Esophagus muscularis mucosa (tissue), 4 donors: ENCODE measurements around the gene XPA. TPM values are rescaled to one million over a fixed set of nuclear protein-coding genes. Genes with fewer than 3 reads are reported as not detected.

Experiments
- DNase-seq: peaks from one replicate; pipeline ENCODE4 v3.0.0-alpha.2; 2017; ENCODE audit errors: extremely low spot score
- H3K27ac ChIP-seq, 4 donors: fragments of 200-600 bp; sonication (generic); replicated peaks in 1 of 4; 1 replicate in 3 of 4; 2 replicates in 1 of 4; pipeline ENCODE4 v1.5.1; 2016 to 2019; ENCODE audit warnings: mild to moderate bottlenecking in 1 of 4
- H3K27me3 ChIP-seq, 4 donors: fragments of 200-600 bp; sonication (generic); one replicate each; pipeline versions ENCODE4 v1.5.1 to v1.6.0; 2016 to 2019
- H3K36me3 ChIP-seq, 4 donors: fragments of 200-600 bp; sonication (generic); one replicate each; pipeline ENCODE4 v1.5.1; 2016 to 2019
- H3K4me1 ChIP-seq, 4 donors: fragments of 200-600 bp; sonication (generic); one replicate each; pipeline ENCODE4 v1.5.1; 2016 to 2019
- H3K4me3 ChIP-seq, 4 donors: fragments of 200-600 bp; sonication (generic); 1 replicate in 2 of 4; 2 replicates in 2 of 4; pipeline ENCODE4 v1.5.1; 2016 to 2019; ENCODE audit warnings: mild to moderate bottlenecking in 4 of 4, moderate library complexity in 1 of 4
- H3K9me3 ChIP-seq, 4 donors: fragments of 200-600 bp; sonication (generic); 1 replicate in 3 of 4; 2 replicates in 1 of 4; pipeline ENCODE4 v1.5.1; 2016 to 2019
- CTCF ChIP-seq, 3 experiments: fragments of 200-600 bp in 2 of 3; fragments of 450-650 bp in 1 of 3; sonication (generic) in 2 of 3; IDR thresholded peaks; one replicate each; pipeline ENCODE4 v1.5.1; 2017 to 2019; ENCODE audit warnings: antibody characterized with exemption in 3 of 3, mild to moderate bottlenecking in 2 of 3, moderate library complexity in 1 of 3
- EP300 ChIP-seq: sonication (generic); formaldehyde crosslinking; IDR thresholded peaks from one replicate; pipeline ENCODE4 v1.6.1; 2017; ENCODE audit warnings: antibody characterized with exemption
- POLR2A ChIP-seq: fragments of 450-650 bp; IDR thresholded peaks from one replicate; pipeline ENCODE4 v1.6.1; 2017; ENCODE audit warnings: antibody characterized with exemption, moderate library complexity, mild to moderate bottlenecking, low read depth
- POLR2AphosphoS5 ChIP-seq, 2 donors: sonication (generic); formaldehyde crosslinking; IDR thresholded peaks; one replicate each; pipeline ENCODE4 v1.6.1; 2017; ENCODE audit warnings: antibody characterized with exemption in 2 of 2
- WGBS: methylation state at CpG from one replicate; pipeline ENCODE4 v1.1.5; 2018; 5-methylcytosine and 5-hydroxymethylcytosine counted together
- intact Hi-C: fragments of 100-400 bp; cut with DNase I; formaldehyde crosslinking; loops from one replicate; pipeline ENCODE4 v1.15.1; 2023
- total RNA-seq, 4 donors: library from RNA; depleted of rRNA; stranded (reverse); fragments of >200 nt; gene quantifications; one replicate each; pipeline versions ENCODE4 v1.1.0 to v1.2.1, GENCODE V29; 2016

The XPA gene
- total RNA-seq, 4 donors from 2014 or later, result 21.2 to 27.1 (median 22.9) TPM

GRCh38 chr9:97689401-97690180 lies 7.5 kb downstream of the XPA start:
- no peak overlapping the region for H3K27ac ChIP-seq
- peaks cover 14 to 28% (median 19%) of the 10 kb centered on the region in 4 donors for H3K4me1 ChIP-seq
- no peaks in the 10 kb centered on the region for H3K9me3 ChIP-seq
- no peak overlapping the region for H3K4me3 ChIP-seq
- H3K36me3 ChIP-seq, result peaks cover 18 to 75% (median 58%) of the 10 kb centered on the region in 4 donors
- intact Hi-C loops, result no loop called here
- DNase-seq, result no peak
- TF ChIP-seq EP300, result no peak
- TF ChIP-seq CTCF (IDR thresholded peaks at IDR 0.05), result no peak
- no peak for TF ChIP-seq POLR2A
- TF ChIP-seq POLR2AphosphoS5 (IDR thresholded peaks at IDR 0.05), result no peak
- H3K27me3 ChIP-seq, result no peaks in the 10 kb centered on the region
- WGBS, result 60% methylated on average over 4 of the region's 4 CpGs

- peaks cover 5 to 19% (median 13%) of the 10 kb centered on the region in 4 donors for H3K4me1 ChIP-seq
- WGBS, result 85% methylated on average over 1 of the region's 1 CpG
- peaks cover 23 to 84% (median 68%) of the 10 kb centered on the region in 4 donors for H3K36me3 ChIP-seq
- H3K27ac ChIP-seq, result no peak overlapping the region
- H3K9me3 ChIP-seq, result no peaks in the 10 kb centered on the region
- no peaks in the 10 kb centered on the region for H3K27me3 ChIP-seq
- intact Hi-C loops, result no loop called here
- TF ChIP-seq EP300 (no peak), CTCF (IDR thresholded peaks at IDR 0.05) (no peak), POLR2A (no peak), POLR2AphosphoS5 (IDR thresholded peaks at IDR 0.05) (no peak)
- no peak overlapping the region for H3K4me3 ChIP-seq
- no peak for DNase-seq
Observed at GRCh38 chr9:97688654-97689053, 8.5 kb downstream of the XPA start.

- Histone ChIP-seq H3K4me3 (no peak overlapping the region), H3K36me3 (peaks cover 12 to 95% (median 73%) of the 10 kb centered on the region in 4 donors), H3K9me3 (no peaks in the 10 kb centered on the region), H3K27me3 (no peaks in the 10 kb centered on the region), H3K4me1 (no peaks in the 10 kb centered on the region), H3K27ac (no peak overlapping the region)
- intact Hi-C loops, result no loop called here
- WGBS, result 100% methylated on average over 1 of the region's 1 CpG
- no peak for DNase-seq
- TF ChIP-seq POLR2AphosphoS5 (IDR thresholded peaks at IDR 0.05) (no peak), CTCF (IDR thresholded peaks at IDR 0.05) (no peak), EP300 (no peak), POLR2A (no peak)
Observed at GRCh38 chr9:97682242-97682641, 14.9 kb downstream of the XPA start.

GRCh38 chr9:97675655-97676054 lies 21.5 kb downstream of the XPA start:
- peaks cover 23 to 99% (median 79%) of the 10 kb centered on the region in 4 donors for H3K36me3 ChIP-seq
- TF ChIP-seq CTCF (IDR thresholded peaks at IDR 0.05), result no peak
- TF ChIP-seq POLR2A, result no peak
- TF ChIP-seq POLR2AphosphoS5 (IDR thresholded peaks at IDR 0.05), result no peak
- no peak for TF ChIP-seq EP300
- DNase-seq, result no peak
- no peak overlapping the region for H3K4me3 ChIP-seq
- intact Hi-C loops, result no loop called here
- H3K27ac ChIP-seq, result no peak overlapping the region
- no peaks in the 10 kb centered on the region for H3K4me1 ChIP-seq
- WGBS, result 67% methylated on average over 3 of the region's 3 CpGs
- no peaks in the 10 kb centered on the region for H3K9me3 ChIP-seq
- H3K27me3 ChIP-seq, result no peaks in the 10 kb centered on the region
